ENCODE measurements around the gene METTL16.

- TF ChIP-seq, protein P1, sequence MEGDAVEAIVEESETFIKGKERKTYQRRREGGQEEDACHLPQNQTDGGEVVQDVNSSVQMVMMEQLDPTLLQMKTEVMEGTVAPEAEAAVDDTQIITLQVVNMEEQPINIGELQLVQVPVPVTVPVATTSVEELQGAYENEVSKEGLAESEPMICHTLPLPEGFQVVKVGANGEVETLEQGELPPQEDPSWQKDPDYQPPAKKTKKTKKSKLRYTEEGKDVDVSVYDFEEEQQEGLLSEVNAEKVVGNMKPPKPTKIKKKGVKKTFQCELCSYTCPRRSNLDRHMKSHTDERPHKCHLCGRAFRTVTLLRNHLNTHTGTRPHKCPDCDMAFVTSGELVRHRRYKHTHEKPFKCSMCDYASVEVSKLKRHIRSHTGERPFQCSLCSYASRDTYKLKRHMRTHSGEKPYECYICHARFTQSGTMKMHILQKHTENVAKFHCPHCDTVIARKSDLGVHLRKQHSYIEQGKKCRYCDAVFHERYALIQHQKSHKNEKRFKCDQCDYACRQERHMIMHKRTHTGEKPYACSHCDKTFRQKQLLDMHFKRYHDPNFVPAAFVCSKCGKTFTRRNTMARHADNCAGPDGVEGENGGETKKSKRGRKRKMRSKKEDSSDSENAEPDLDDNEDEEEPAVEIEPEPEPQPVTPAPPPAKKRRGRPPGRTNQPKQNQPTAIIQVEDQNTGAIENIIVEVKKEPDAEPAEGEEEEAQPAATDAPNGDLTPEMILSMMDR (IDR thresholded peaks at IDR 0.05), result no peak
- TF ChIP-seq EP300 (IDR thresholded peaks at IDR 0.05) (no peak), POLR2A (IDR thresholded peaks at IDR 0.05) (no peak)
These were observed 72.9 kb downstream of the METTL16 start for GRCh38 chr17:2438823-2439222.
